Activated naive CD8-positive, alpha-beta T cell treated with anti-CD3 and anti-CD28 coated beads for 36 hours (primary cell): ENCODE measurements around the gene NPM1. TPM values are rescaled to one million over a fixed set of nuclear protein-coding genes. Genes with fewer than 3 reads are reported as not detected.

Experiments
- DNase-seq: peaks from one replicate; pipeline ENCODE4 v3.0.0; 2021
- H3K27ac Mint-ChIP-seq: one replicate; pipeline ENCODE4 v1.8.0; 2022; ENCODE audit warnings: mild to moderate bottlenecking, moderate library complexity, mixed read lengths
- H3K27me3 Mint-ChIP-seq: one replicate; pipeline ENCODE4 v1.8.0; 2022; ENCODE audit warnings: mild to moderate bottlenecking, mixed read lengths
- H3K36me3 Mint-ChIP-seq: one replicate; pipeline ENCODE4 v1.8.0; 2021; ENCODE audit warnings: mild to moderate bottlenecking, mixed read lengths
- H3K4me1 Mint-ChIP-seq: one replicate; pipeline ENCODE4 v1.8.0; 2021; ENCODE audit warnings: mixed read lengths
- H3K4me3 Mint-ChIP-seq: one replicate; pipeline ENCODE4 v1.8.0; 2022; ENCODE audit warnings: mild to moderate bottlenecking, moderate library complexity, mixed read lengths
- H3K9me3 Mint-ChIP-seq: one replicate; pipeline ENCODE4 v1.8.0; 2022; ENCODE audit warnings: mixed read lengths
- total RNA-seq, 2 experiments: library from RNA; stranded (reverse); gene quantifications; one replicate each; pipeline ENCODE4 v1.2.3, GENCODE V29; 2021

NPM1 gene
- total RNA-seq, 2 experiments from 2014 or later = 4,728 to 4,890 TPM

DNA sequence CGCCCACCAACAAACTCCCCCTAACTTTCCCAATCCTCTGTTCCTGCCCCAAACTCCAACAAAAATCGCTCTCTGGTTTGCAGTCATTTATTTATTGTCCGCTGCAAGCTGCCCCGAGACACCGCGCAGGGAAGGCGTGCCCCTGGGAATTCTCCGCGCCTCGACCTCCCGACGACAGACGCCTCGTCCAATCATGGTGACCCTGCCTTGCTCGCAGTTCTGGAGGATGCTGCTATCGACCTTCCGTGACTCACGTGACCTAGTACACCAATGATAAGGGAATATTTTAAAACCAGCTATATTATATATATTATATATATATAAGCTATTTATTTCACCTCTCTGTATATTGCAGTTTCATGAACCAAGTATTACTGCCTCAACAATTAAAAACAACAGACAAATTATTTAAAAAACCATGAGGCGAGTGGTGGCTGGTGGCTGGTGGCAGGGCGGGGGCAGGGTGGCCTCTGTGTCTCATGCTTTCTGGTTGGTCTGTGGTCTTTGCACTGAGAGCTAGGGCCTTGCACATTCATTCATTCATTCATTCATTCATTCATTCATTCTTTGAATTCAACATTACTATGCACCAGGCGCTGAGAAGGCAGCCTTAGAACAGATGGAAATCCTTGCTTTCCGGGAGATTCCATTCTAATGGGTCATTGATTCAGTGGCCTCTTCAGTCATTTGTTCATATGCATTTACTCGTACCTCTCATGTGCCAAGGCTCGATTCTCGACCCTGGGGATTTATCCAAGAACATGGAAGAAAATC, 69.7 kb downstream of the NPM1 start:
- Mint-ChIP-seq H3K27ac (no peak overlapping the region), H3K9me3 (no peaks in the 10 kb centered on the region), H3K27me3 (peaks cover 13% of the 10 kb centered on the region), H3K4me3 (no peak overlapping the region), H3K4me1 (no peaks in the 10 kb centered on the region), H3K36me3 (no peaks in the 10 kb centered on the region)
- no peak for DNase-seq

- no peaks in the 10 kb centered on the region for H3K36me3 Mint-ChIP-seq
- H3K4me3 Mint-ChIP-seq = no peak overlapping the region
- H3K9me3 Mint-ChIP-seq = no peaks in the 10 kb centered on the region
- H3K4me1 Mint-ChIP-seq = no peaks in the 10 kb centered on the region
- no peak overlapping the region for H3K27ac Mint-ChIP-seq
- DNase-seq = no peak
- peaks cover 13% of the 10 kb centered on the region for H3K27me3 Mint-ChIP-seq
Measured at GRCh38 chr5:171459839-171460238, 72.2 kb downstream of the NPM1 start.

Other genes with a start within 250 kb of the NPM1 start
- gene TLX3, start 78.6 kb upstream of the NPM1 start, total RNA-seq = not detected
- under 1 TPM; 0.21 to 0.28 TPM for gene FGF18, start 31.8 kb downstream of the NPM1 start, total RNA-seq